K562 (cell line): ENCODE results near the gene EVPL. TPM values are rescaled to one million over a fixed set of nuclear protein-coding genes. Genes with fewer than 3 reads are reported as not detected.
A peak's percentile ranks its signal among the peaks of the same experiment; 100 is the strongest.

Source experiments
- ATAC-seq: fragments of 200-7000 bp; cut with Tn5 transposase; 3 replicates; pipeline ENCODE4 v1.9.1; 2020; ENCODE audit warnings: moderate library complexity
- BruUV-seq: library from RNA; stranded (reverse); fragments of 400-500 nt; replicated peaks from 2 replicates; lab custom pipeline; 2021; lab: Mats Ljungman, UMichigan
- CTCF ChIA-PET: fragments of 300-600 bp; formaldehyde crosslinking; extraction: SDS; loops from one replicate; lab custom pipeline; 2021; ENCODE audit warnings: low intra/inter-chr PET ratio; lab: Yijun Ruan, JAX
- POLR2A ChIA-PET: fragments of 300-600, 350-650 bp; sonication (Branson Sonifier 250); formaldehyde crosslinking; extraction: SDS; loops from one replicate; lab custom pipeline; 2021; ENCODE audit warnings: antibody characterized with exemption, inconsistent platforms; lab: Yijun Ruan, JAX
- DNase-seq, 4 experiments: peaks; one replicate each; pipeline versions ENCODE4 v3.0.0 to v3.0.0-alpha.2; 2011 to 2018; ENCODE audit warnings: low spot score in 3 of 4, mixed read lengths in 3 of 4; ENCODE audit errors: extremely low read depth in 1 of 4
- FAIRE-seq: peaks from 2 replicates; lab custom pipeline; 2011; peaks lifted over from hg19 to GRCh38; lab: Jason Lieb, UNC
- H2AFZ ChIP-seq: 2 replicates; pipeline ENCODE4 v1.6.0; 2011; ENCODE audit warnings: low read depth, low read length, control low read depth, inconsistent platforms
- H3K27ac ChIP-seq: fragments of 200-600 bp; 3 replicates; pipeline ENCODE4 v1.8.0; 2011; ENCODE audit warnings: low read depth, mild to moderate bottlenecking, control low read depth, inconsistent platforms, low read length, moderate library complexity, mixed read lengths; ENCODE audit errors: extremely low read depth
- H3K27me3 ChIP-seq, 2 experiments: fragments of 300-600 bp in 1 of 2; 2 replicates in 1 of 2; 3 replicates in 1 of 2; pipeline versions ENCODE4 v1.6.0 to v1.8.0; 2011; ENCODE audit warnings: inconsistent platforms in 2 of 2, low read length in 2 of 2, mild to moderate bottlenecking in 1 of 2, mixed read lengths in 1 of 2, moderate library complexity in 1 of 2; ENCODE audit not compliant: control insufficient read depth in 2 of 2, insufficient read depth in 2 of 2
- H3K36me3 ChIP-seq: fragments of 300-600 bp; 3 replicates; pipeline ENCODE4 v1.8.0; 2011; ENCODE audit warnings: mild to moderate bottlenecking, low read length, inconsistent platforms; ENCODE audit not compliant: control insufficient read depth, insufficient read depth
- H3K4me1 ChIP-seq, 2 experiments: fragments of 200-600 bp in 1 of 2; replicated peaks in 1 of 2; 2 replicates in 1 of 2; 3 replicates in 1 of 2; pipeline versions ENCODE4 v1.5.1 to v1.8.0; 2011; ENCODE audit warnings: inconsistent platforms in 2 of 2, low read length in 2 of 2, mild to moderate bottlenecking in 1 of 2, mixed read lengths in 1 of 2, moderate library complexity in 1 of 2; ENCODE audit not compliant: control insufficient read depth in 2 of 2, insufficient read depth in 2 of 2
- H3K4me2 ChIP-seq: 2 replicates; pipeline ENCODE4 v1.6.1; 2011; ENCODE audit warnings: low read length, control low read depth, inconsistent platforms, mixed read lengths; ENCODE audit not compliant: insufficient read depth
- H3K4me3 ChIP-seq: fragments of 200-600 bp; sonication (generic), shearing (Covaris generic); 2 replicates; pipeline ENCODE4 v1.5.1; 2016; ENCODE audit warnings: control low read depth, inconsistent platforms
- H3K79me2 ChIP-seq: fragments of 200-600 bp; 3 replicates; pipeline ENCODE4 v1.8.0; 2011; ENCODE audit warnings: low read length, inconsistent platforms; ENCODE audit not compliant: control insufficient read depth, insufficient read depth
- H3K9ac ChIP-seq, 2 experiments: 2 replicates each; pipeline versions ENCODE4 v1.6.0 to v1.6.1; 2011; ENCODE audit warnings: low read depth in 2 of 2, low read length in 2 of 2, control low read depth in 1 of 2, inconsistent platforms in 1 of 2, mild to moderate bottlenecking in 1 of 2, mixed read lengths in 1 of 2; ENCODE audit not compliant: insufficient read depth in 1 of 2
- H3K9me1 ChIP-seq: one replicate; pipeline ENCODE4 v1.6.0; 2011; ENCODE audit warnings: inconsistent platforms, mild to moderate bottlenecking, low read length, moderate library complexity; ENCODE audit not compliant: control insufficient read depth, insufficient read depth
- H3K9me3 ChIP-seq: replicated peaks from 2 replicates; pipeline ENCODE4 v1.5.1; 2011; ENCODE audit warnings: low read depth, low read length, inconsistent platforms; ENCODE audit not compliant: control insufficient read depth, insufficient read depth
- H4K20me1 ChIP-seq: replicated peaks from 2 replicates; pipeline ENCODE4 v1.6.1; 2011; ENCODE audit warnings: low read length, inconsistent platforms, mixed read lengths; ENCODE audit not compliant: control insufficient read depth, insufficient read depth
- BRD9 ChIP-seq: fragments of 450-650 bp; IDR thresholded peaks from 2 replicates; pipeline ENCODE4 v1.6.1; 2018; ENCODE audit warnings: low read depth; ENCODE audit not compliant: partially characterized antibody
- NFIC ChIP-seq: fragments of 450-650 bp; IDR thresholded peaks from 2 replicates; pipeline ENCODE4 v1.6.1; 2017; ENCODE audit warnings: mild to moderate bottlenecking, inconsistent platforms
- POLR2A ChIP-seq: fragments of 450-650 bp; conservative IDR thresholded peaks from 2 replicates; pipeline ENCODE4 v1.6.1; 2016
- WGBS: fragments of 100-300 bp; shearing (Covaris generic); methylation state at CpG from one replicate; pipeline ENCODE4 v1.1.6; 2016; ENCODE audit warnings: low coverage, mixed read lengths; ENCODE audit not compliant: insufficient coverage; ENCODE audit errors: missing lambda C conversion rate; 5-methylcytosine and 5-hydroxymethylcytosine counted together
- in situ Hi-C: fragments of 300-500 bp; cut with MboI; formaldehyde crosslinking; loops from 4 replicates; pipeline ENCODE4 v1.15.0; 2018; ENCODE audit warnings: inconsistent platforms, mixed read lengths
- intact Hi-C: fragments of 100-400 bp; cut with micrococcal nuclease; formaldehyde crosslinking; loops from 2 replicates; pipeline ENCODE4 v1.14.2; 2022
- polyA plus RNA-seq, 8 experiments: library from polyadenylated mRNA; depleted of rRNA in 4 of 8; stranded (reverse) in 5 of 8; unstranded in 3 of 8; fragments of >200 nt; fragmentation: Nextera tagmentation in 2 of 8; fragmentation: Illumina TruSeq in 1 of 8; extraction: Ambion mirVana in 2 of 8; extraction: Trizol in 1 of 8; gene quantifications; 2 replicates each; pipeline versions ENCODE4 v1.2.1 to v1.2.3, GENCODE V29; 2011 to 2014; ENCODE audit warnings: inconsistent platforms in 1 of 8, missing spikeins in 1 of 8
- total RNA-seq, 7 experiments: library from RNA; depleted of rRNA in 6 of 7; stranded (reverse); fragments of >200 nt in 6 of 7; fragmentation: Illumina TruSeq in 2 of 7; extraction: Trizol in 2 of 7; gene quantifications; 2 replicates each; pipeline versions ENCODE4 v1.2.1 to v1.2.3, GENCODE V29; 2011 to 2021; ENCODE audit warnings: low replicate concordance in 1 of 7
- TF ChIP-seq, protein P1 (sequence below): fragments of 450-650 bp; IDR thresholded peaks from 2 replicates; pipeline ENCODE4 v1.6.1; 2016; ENCODE audit warnings: low read depth

The EVPL gene
- total and polyA plus RNA-seq, 9 of the 15 experiments (the other 6 are each of a cell fraction or from before 2014, with no cell fraction given) = 0.08 to 0.18 (median 0.16) TPM; not detected in 5

DNA sequence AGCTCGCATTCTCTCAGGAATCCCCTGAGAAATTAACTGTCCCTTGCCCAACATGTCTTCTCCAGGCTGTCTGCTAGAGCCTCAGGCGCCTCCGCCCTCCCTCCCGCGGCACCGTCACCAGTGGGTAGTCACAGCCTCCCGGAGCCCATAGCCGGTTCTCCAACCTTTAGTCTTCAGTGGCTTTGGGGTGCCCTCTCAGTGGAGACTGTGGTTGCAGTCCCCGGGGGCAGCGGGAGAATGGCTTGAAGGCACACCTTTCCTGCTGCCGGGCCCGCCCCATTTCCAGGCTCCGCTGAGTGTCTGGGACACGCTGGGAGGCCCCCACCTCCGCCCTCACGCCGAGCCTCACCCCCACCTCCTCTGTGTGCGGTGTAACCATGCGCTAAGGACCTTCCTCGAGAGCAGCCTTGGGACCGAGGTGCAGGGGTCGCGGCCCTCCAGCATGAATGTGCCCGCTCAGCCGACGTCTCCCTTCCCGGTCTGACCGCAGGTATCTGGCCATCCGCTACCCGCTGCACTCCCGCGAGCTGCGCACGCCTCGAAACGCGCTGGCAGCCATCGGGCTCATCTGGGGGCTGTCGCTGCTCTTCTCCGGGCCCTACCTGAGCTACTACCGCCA lies 49.1 kb upstream of the EVPL start (continued):
- TF ChIP-seq BRD9 = no peak
- TF ChIP-seq POLR2A = no peak

DNA sequence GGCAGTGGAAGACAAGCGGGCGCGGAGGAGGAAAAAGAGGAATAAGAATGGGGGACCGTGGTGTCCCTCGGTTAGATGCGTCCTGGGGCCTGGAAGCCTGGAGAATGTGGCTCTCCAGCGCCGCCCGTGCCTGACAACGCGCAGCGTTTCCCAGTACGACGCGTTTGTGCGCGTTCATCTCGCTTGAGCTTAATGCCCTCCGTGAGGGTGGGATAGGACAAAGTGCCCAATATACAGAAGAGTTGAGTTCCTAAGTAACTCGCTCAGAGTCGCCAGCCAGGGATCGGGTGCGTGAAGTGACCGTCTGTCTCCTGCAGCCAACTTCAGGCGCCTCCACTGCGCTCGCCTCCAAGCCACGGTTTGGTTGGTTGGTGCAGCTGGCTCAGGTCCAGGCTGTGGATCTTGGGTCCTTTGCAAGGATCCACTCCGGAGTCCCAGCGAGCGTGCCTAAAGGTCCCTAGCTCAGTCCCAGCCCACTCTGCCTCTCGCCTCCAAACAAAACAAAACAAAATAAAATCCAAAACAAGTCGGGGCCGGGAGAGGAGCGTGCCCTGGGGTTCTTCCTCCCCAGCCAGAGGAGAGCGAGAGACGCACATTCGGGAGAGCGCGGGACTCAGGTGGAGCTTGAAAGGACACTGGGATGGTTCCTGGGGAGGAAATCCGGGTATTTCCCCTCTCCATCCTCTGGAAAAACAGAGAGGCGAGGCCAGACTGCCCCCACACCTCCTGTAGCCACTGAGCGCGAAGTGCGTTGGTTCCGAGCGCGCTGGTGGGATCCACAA lies 48.4 kb upstream of the EVPL start:
- Histone ChIP-seq H3K9ac (no peak overlapping the region), H4K20me1 (peaks cover 15% of the 10 kb centered on the region; the same call in 1 of the 2 replicates), H3K4me3 (no peak overlapping the region), H3K4me2 (no peak overlapping the region), H3K27ac (no peak overlapping the region), H2AFZ (no peak overlapping the region), H3K4me1 (peaks cover 5 to 57% of the 10 kb centered on the region in 2 experiments), H3K79me2 (peaks cover 25% of the 10 kb centered on the region), H3K36me3 (peaks cover 5% of the 10 kb centered on the region; the same call in 2 of the 3 replicates), H3K27me3 (peaks cover 18 to 44% of the 10 kb centered on the region in 2 experiments; a peak in 4 of 5 replicates), H3K9me1 (peaks cover 4% of the 10 kb centered on the region), H3K9me3 (no peaks in the 10 kb centered on the region)
- FAIRE-seq (no peak), ATAC-seq (no peak), DNase-seq (no peak)
- in situ Hi-C loops = no loop called here
- 0 out of 2 replicates have a peak, but pooled peaks have one; percentile 15 for TF ChIP-seq NFIC
- TF ChIP-seq, protein P1, sequence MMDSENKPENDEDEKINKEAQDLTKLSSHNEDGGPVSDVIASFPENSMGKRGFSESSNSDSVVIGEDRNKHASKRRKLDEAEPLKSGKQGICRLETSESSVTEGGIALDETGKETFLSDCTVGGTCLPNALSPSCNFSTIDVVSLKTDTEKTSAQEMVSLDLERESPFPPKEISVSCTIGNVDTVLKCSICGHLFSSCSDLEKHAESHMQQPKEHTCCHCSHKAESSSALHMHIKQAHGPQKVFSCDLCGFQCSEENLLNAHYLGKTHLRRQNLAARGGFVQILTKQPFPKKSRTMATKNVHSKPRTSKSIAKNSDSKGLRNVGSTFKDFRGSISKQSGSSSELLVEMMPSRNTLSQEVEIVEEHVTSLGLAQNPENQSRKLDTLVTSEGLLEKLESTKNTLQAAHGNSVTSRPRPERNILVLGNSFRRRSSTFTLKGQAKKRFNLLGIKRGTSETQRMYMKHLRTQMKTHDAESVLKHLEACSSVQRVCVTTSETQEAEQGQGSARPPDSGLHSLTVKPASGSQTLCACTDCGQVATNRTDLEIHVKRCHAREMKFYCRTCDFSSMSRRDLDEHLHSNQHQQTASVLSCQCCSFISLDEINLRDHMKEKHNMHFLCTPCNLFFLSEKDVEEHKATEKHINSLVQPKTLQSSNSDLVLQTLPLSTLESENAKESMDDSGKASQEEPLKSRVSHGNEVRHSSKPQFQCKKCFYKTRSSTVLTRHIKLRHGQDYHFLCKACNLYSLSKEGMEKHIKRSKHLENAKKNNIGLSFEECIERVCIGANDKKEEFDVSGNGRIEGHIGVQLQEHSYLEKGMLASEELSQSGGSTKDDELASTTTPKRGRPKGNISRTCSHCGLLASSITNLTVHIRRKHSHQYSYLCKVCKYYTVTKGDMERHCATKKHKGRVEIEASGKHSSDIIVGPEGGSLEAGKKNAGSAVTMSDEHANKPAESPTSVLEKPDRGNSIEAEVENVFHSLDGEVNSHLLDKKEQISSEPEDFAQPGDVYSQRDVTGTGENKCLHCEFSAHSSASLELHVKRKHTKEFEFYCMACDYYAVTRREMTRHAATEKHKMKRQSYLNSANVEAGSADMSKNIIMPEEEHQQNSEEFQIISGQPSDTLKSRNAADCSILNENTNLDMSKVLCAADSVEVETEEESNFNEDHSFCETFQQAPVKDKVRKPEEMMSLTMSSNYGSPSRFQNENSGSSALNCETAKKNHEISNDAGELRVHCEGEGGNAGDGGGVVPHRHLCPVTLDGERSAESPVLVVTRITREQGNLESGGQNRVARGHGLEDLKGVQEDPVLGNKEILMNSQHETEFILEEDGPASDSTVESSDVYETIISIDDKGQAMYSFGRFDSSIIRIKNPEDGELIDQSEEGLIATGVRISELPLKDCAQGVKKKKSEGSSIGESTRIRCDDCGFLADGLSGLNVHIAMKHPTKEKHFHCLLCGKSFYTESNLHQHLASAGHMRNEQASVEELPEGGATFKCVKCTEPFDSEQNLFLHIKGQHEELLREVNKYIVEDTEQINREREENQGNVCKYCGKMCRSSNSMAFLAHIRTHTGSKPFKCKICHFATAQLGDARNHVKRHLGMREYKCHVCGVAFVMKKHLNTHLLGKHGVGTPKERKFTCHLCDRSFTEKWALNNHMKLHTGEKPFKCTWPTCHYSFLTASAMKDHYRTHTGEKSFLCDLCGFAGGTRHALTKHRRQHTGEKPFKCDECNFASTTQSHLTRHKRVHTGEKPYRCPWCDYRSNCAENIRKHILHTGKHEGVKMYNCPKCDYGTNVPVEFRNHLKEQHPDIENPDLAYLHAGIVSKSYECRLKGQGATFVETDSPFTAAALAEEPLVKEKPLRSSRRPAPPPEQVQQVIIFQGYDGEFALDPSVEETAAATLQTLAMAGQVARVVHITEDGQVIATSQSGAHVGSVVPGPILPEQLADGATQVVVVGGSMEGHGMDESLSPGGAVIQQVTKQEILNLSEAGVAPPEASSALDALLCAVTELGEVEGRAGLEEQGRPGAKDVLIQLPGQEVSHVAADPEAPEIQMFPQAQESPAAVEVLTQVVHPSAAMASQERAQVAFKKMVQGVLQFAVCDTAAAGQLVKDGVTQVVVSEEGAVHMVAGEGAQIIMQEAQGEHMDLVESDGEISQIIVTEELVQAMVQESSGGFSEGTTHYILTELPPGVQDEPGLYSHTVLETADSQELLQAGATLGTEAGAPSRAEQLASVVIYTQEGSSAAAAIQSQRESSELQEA = no peak
- POLR2A ChIA-PET = no interaction called here
- intact Hi-C loops = no loop called here
- CTCF ChIA-PET = no interaction called here
- BruUV-seq = no TSS peak
- WGBS = 35% methylated on average over 39 of the region's 48 CpGs
